ENCODE data around the gene NREP. TPM values are rescaled to one million over a fixed set of nuclear protein-coding genes. Genes with fewer than 3 reads are reported as not detected.
A peak's percentile ranks its signal among the peaks of the same experiment; 100 is the strongest.

NREP gene
- total RNA-seq, 1 donor from 2014 or later: 21.6 TPM

DNA sequence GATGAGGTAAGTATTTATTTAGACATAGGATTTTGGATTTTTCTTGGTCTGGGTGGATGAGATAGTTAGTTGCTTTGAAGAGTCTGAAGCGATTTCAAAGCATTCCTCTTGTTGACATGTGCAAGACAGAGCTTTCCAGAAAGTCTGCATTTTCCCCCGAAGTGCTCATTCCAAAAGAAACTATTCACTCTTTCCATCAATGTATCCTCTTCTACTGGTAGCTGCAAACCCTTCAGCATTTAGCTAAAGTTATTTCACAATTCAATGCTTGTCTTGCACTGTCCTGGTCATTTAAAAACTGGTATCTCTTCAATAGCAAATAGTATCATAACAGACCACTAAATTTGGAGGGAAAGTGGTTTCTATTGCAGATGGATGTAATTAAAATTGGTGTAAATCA lies 13.0 kb downstream of the NREP start:
- DNase-seq (no peak), ATAC-seq (no peak)
- Histone ChIP-seq H3K9me3 (no peaks in the 10 kb centered on the region), H3K36me3 (no peaks in the 10 kb centered on the region), H3K27me3 (ENCODE audit: low read depth) (no peaks in the 10 kb centered on the region), H3K4me1 (peaks cover 27% of the 10 kb centered on the region), H3K27ac (no peak overlapping the region), H3K4me3 (no peak overlapping the region)
- TF ChIP-seq, protein P1, sequence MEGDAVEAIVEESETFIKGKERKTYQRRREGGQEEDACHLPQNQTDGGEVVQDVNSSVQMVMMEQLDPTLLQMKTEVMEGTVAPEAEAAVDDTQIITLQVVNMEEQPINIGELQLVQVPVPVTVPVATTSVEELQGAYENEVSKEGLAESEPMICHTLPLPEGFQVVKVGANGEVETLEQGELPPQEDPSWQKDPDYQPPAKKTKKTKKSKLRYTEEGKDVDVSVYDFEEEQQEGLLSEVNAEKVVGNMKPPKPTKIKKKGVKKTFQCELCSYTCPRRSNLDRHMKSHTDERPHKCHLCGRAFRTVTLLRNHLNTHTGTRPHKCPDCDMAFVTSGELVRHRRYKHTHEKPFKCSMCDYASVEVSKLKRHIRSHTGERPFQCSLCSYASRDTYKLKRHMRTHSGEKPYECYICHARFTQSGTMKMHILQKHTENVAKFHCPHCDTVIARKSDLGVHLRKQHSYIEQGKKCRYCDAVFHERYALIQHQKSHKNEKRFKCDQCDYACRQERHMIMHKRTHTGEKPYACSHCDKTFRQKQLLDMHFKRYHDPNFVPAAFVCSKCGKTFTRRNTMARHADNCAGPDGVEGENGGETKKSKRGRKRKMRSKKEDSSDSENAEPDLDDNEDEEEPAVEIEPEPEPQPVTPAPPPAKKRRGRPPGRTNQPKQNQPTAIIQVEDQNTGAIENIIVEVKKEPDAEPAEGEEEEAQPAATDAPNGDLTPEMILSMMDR (IDR thresholded peaks at IDR 0.05): no peak
- intact Hi-C loops (cut with DNase I): no loop called here

DNA sequence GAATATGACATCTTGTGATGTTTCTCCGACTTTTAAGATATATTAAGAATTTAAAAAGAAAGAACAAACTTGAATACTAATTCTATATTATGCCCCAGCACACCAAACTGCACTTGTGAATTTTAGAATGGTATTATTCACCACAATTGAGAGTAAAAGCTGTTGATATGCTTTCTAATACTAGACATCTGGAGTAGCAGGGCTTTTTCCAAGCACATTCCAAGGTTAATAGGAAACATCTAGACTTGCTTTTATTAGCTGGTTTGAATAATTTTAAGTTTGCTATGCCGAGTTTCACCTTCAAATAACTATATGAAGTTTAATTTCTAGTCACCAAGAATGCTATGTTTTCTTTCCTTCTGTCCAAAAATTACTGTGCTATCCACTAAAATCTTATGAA lies 13.5 kb downstream of the NREP start:
- intact Hi-C loops (cut with DNase I): no loop called here
- ATAC-seq: no peak
- no peaks in the 10 kb centered on the region for H3K27me3 ChIP-seq (ENCODE audit: low read depth)
- no peak overlapping the region for H3K27ac ChIP-seq
- TF ChIP-seq, protein P1 (IDR thresholded peaks at IDR 0.05): no peak
- no peaks in the 10 kb centered on the region for H3K36me3 ChIP-seq
- no peaks in the 10 kb centered on the region for H3K9me3 ChIP-seq
- DNase-seq: no peak
- no peak overlapping the region for H3K4me3 ChIP-seq
- peaks cover 23% of the 10 kb centered on the region for H3K4me1 ChIP-seq

DNA sequence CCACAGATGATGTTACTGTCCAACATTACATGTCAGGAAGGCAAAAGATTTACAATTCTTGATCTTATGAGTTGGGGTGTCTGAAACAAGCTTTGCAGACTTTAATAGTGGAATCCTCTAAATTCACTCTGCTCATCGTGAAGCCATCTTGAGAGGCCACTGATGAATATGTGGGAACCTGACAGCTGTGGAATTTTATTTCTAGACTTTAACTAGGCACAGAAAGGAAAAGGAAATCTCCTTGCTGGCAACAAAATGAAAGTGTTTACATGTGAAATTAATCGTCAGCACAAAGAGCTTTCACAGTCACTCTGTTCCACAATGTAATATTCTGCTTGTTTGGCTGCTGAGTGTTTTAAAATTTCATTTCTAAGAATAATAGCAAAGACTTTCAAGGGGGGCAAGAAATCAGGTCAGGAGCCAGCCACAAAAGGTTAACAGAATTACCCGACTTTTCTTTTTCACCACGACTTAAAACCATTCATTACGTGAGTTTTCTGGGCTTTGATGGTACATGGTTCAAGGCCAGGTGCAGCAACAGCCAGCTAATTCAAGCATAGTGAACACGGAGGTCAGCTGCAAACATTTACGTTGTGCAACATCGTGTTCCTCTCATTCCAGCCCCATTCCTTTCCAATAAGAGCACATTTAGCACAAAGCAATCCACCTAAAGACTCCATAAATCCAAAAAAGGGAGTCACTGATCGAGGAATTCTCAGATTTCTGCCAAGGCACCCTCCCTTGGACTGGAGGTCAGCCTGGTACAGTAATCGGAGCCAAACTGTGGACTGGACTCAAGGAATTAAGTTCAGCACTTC lies 14.6 kb downstream of the NREP start:
- TF ChIP-seq, protein P1 (IDR thresholded peaks at IDR 0.05): no peak
- ATAC-seq: peak in 1 of 2 donors; percentile 69
- intact Hi-C loops (cut with DNase I): no loop called here
- no peaks in the 10 kb centered on the region for H3K9me3 ChIP-seq
- H3K4me3 ChIP-seq: no peak overlapping the region
- H3K36me3 ChIP-seq: no peaks in the 10 kb centered on the region
- H3K27me3 ChIP-seq (ENCODE audit: low read depth): no peaks in the 10 kb centered on the region
- H3K4me1 ChIP-seq: peaks cover 23% of the 10 kb centered on the region
- H3K27ac ChIP-seq: no peak overlapping the region
- DNase-seq: no peak

DNA sequence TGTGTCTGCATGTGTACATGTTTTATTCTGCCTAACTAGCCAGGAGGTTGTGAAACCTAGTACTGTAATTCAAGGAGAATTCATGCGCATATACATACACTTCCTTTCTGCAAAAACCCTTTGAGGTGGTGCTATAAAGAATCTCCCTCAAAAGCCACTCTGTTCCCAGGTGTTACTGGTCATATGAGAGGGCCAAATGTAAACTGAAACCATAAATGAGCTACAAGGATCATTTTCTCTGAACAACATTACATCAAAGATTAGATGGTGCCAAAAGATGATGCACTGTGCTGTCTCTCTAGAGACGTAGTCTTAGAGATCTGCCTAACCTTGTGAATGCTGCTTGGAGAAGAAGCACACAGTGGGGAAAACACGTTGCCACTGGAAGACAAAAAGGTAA lies 15.7 kb downstream of the NREP start:
- Histone ChIP-seq H3K27me3 (ENCODE audit: low read depth) (no peaks in the 10 kb centered on the region), H3K4me1 (peaks cover 23% of the 10 kb centered on the region), H3K36me3 (no peaks in the 10 kb centered on the region), H3K4me3 (no peak overlapping the region), H3K9me3 (no peaks in the 10 kb centered on the region), H3K27ac (no peak overlapping the region)
- intact Hi-C loops (cut with DNase I): no loop called here
- no peak for ATAC-seq
- no peak for DNase-seq
- TF ChIP-seq, protein P1 (IDR thresholded peaks at IDR 0.05): no peak

DNA sequence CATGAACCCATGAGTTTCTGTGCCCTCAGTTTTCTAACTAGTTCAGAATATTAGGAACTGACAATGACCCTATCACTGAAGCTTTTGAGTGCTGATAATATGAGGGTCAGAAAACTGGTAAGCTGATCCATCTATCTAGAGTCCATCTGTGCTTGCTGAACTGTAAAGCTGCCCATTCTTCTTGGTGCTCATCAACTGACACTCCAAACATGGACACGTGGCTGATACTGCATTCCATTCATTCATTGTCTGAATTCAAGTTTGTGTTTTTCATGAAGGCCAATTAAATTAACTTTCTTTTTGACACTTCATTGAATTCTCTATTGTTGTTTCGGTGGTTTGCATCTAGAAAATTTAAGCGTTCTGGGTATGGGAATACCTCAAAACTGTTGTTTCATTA lies 17.6 kb downstream of the NREP start:
- no peak for ATAC-seq
- Histone ChIP-seq H3K4me3 (no peak overlapping the region), H3K27ac (no peak overlapping the region), H3K36me3 (no peaks in the 10 kb centered on the region), H3K4me1 (peaks cover 31% of the 10 kb centered on the region), H3K27me3 (ENCODE audit: low read depth) (no peaks in the 10 kb centered on the region), H3K9me3 (no peaks in the 10 kb centered on the region)
- intact Hi-C loops (cut with DNase I): no loop called here
- TF ChIP-seq, protein P1 (IDR thresholded peaks at IDR 0.05): no peak
- DNase-seq: no peak
